Measurements from ENCODE around the gene TAF15. TPM values are rescaled to one million over a fixed set of nuclear protein-coding genes. Genes with fewer than 3 reads are reported as not detected.

The TAF15 gene
- total and polyA plus RNA-seq, 2 donors from 2014 or later = 66.3 to 149 TPM

GRCh38 chr17:35819455-35819854, 10.2 kb downstream of the TAF15 start:
- Histone ChIP-seq H3K4me3 (ENCODE audit: low read length in 3 of 3) (no peak overlapping the region), H3K27me3 (ENCODE audit: control insufficient read depth, insufficient read depth, low read length) (no peaks in the 10 kb centered on the region), H3K9ac (ENCODE audit: low read length in 3 of 3) (no peak overlapping the region), H3K4me1 (ENCODE audit: control insufficient read depth in 2 of 3, insufficient read depth in 2 of 3, low read depth in 1 of 3, low read length in 3 of 3) (peaks cover 0 to 3% (median 0%) of the 10 kb centered on the region in 3 donors), H3K27ac (ENCODE audit: low read depth in 2 of 2, low read length in 2 of 2) (no peak overlapping the region), H3K9me3 (ENCODE audit: control insufficient read depth in 2 of 3, insufficient read depth in 1 of 3, low read length in 3 of 3) (no peaks in the 10 kb centered on the region), H3K36me3 (ENCODE audit: control insufficient read depth in 2 of 3, insufficient read depth in 3 of 3, low read length in 3 of 3) (peaks cover 16 to 44% (median 18%) of the 10 kb centered on the region in 3 donors)
- intact Hi-C loops (cut with DNase I) = no loop called here
- no peak for FAIRE-seq
- no peak for DNase-seq
- TF ChIP-seq, protein P1, sequence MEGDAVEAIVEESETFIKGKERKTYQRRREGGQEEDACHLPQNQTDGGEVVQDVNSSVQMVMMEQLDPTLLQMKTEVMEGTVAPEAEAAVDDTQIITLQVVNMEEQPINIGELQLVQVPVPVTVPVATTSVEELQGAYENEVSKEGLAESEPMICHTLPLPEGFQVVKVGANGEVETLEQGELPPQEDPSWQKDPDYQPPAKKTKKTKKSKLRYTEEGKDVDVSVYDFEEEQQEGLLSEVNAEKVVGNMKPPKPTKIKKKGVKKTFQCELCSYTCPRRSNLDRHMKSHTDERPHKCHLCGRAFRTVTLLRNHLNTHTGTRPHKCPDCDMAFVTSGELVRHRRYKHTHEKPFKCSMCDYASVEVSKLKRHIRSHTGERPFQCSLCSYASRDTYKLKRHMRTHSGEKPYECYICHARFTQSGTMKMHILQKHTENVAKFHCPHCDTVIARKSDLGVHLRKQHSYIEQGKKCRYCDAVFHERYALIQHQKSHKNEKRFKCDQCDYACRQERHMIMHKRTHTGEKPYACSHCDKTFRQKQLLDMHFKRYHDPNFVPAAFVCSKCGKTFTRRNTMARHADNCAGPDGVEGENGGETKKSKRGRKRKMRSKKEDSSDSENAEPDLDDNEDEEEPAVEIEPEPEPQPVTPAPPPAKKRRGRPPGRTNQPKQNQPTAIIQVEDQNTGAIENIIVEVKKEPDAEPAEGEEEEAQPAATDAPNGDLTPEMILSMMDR (IDR thresholded peaks at IDR 0.05; ENCODE audit: borderline replicate concordance, extremely low read depth, insufficient read depth) = no peak

- FAIRE-seq (no peak), DNase-seq (no peak)
- Histone ChIP-seq H3K4me1 (ENCODE audit: control insufficient read depth in 2 of 3, insufficient read depth in 2 of 3, low read depth in 1 of 3, low read length in 3 of 3) (peaks cover 0 to 3% (median 0%) of the 10 kb centered on the region in 3 donors), H3K27ac (ENCODE audit: low read depth in 2 of 2, low read length in 2 of 2) (no peak overlapping the region), H3K27me3 (ENCODE audit: control insufficient read depth, insufficient read depth, low read length) (no peaks in the 10 kb centered on the region), H3K9me3 (ENCODE audit: control insufficient read depth in 2 of 3, insufficient read depth in 1 of 3, low read length in 3 of 3) (no peaks in the 10 kb centered on the region), H3K9ac (ENCODE audit: low read length in 3 of 3) (no peak overlapping the region), H3K4me3 (ENCODE audit: low read length in 3 of 3) (no peak overlapping the region), H3K36me3 (ENCODE audit: control insufficient read depth in 2 of 3, insufficient read depth in 3 of 3, low read length in 3 of 3) (peaks cover 19 to 48% (median 23%) of the 10 kb centered on the region in 3 donors)
- intact Hi-C loops (cut with DNase I) = no loop called here
- TF ChIP-seq, protein P1 (IDR thresholded peaks at IDR 0.05; ENCODE audit: borderline replicate concordance, extremely low read depth, insufficient read depth) = no peak
Measured at GRCh38 chr17:35821308-35821707, 12.0 kb downstream of the TAF15 start.

DNA sequence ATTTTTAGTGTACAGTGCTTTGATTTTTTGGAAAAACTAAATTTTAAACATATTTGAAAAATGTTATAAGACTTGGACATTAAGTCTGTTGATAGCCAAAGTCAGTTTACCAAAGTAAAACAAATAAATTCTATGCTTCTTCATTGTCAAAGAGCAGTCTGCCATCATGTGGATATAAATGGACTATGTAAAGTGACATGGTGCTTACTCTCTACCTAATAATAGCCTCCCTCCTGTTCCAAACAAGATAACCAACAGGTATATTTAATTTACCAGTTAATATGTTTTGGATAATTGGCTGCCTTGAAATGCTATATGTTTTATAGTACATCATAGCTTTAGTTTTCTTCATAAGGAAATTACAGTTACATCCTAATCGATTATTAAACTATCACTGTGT, 15.9 kb downstream of the TAF15 start:
- Histone ChIP-seq H3K36me3 (ENCODE audit: control insufficient read depth in 2 of 3, insufficient read depth in 3 of 3, low read length in 3 of 3) (peaks cover 16 to 40% (median 22%) of the 10 kb centered on the region in 3 donors), H3K9me3 (ENCODE audit: control insufficient read depth in 2 of 3, insufficient read depth in 1 of 3, low read length in 3 of 3) (no peaks in the 10 kb centered on the region), H3K4me3 (ENCODE audit: low read length in 3 of 3) (no peak overlapping the region), H3K27me3 (ENCODE audit: control insufficient read depth, insufficient read depth, low read length) (no peaks in the 10 kb centered on the region), H3K27ac (ENCODE audit: low read depth in 2 of 2, low read length in 2 of 2) (no peak overlapping the region), H3K4me1 (ENCODE audit: control insufficient read depth in 2 of 3, insufficient read depth in 2 of 3, low read depth in 1 of 3, low read length in 3 of 3) (no peaks in the 10 kb centered on the region), H3K9ac (ENCODE audit: low read length in 3 of 3) (no peak overlapping the region)
- TF ChIP-seq, protein P1 (IDR thresholded peaks at IDR 0.05; ENCODE audit: borderline replicate concordance, extremely low read depth, insufficient read depth) = no peak
- intact Hi-C loops (cut with DNase I) = no loop called here
- DNase-seq (no peak), FAIRE-seq (no peak)

- FAIRE-seq (no peak), DNase-seq (no peak)
- Histone ChIP-seq H3K4me1 (ENCODE audit: control insufficient read depth in 2 of 3, insufficient read depth in 2 of 3, low read depth in 1 of 3, low read length in 3 of 3) (no peaks in the 10 kb centered on the region), H3K9me3 (ENCODE audit: control insufficient read depth in 2 of 3, insufficient read depth in 1 of 3, low read length in 3 of 3) (no peaks in the 10 kb centered on the region), H3K27ac (ENCODE audit: low read depth in 2 of 2, low read length in 2 of 2) (no peak overlapping the region), H3K36me3 (ENCODE audit: control insufficient read depth in 2 of 3, insufficient read depth in 3 of 3, low read length in 3 of 3) (peaks cover 24 to 63% (median 42%) of the 10 kb centered on the region in 3 donors), H3K9ac (ENCODE audit: low read length in 3 of 3) (no peak overlapping the region), H3K27me3 (ENCODE audit: control insufficient read depth, insufficient read depth, low read length) (no peaks in the 10 kb centered on the region), H3K4me3 (ENCODE audit: low read length in 3 of 3) (no peak overlapping the region)
- TF ChIP-seq, protein P1 (IDR thresholded peaks at IDR 0.05; ENCODE audit: borderline replicate concordance, extremely low read depth, insufficient read depth) = no peak
- intact Hi-C loops (cut with DNase I) = no loop called here
Measured at GRCh38 chr17:35841101-35841500, 31.8 kb downstream of the TAF15 start.

Measured in kidney (tissue), 14 donors.